Measurements from ENCODE around the gene WEE1.
"Not testable (repeated sequence)": the region's sequence is repeated elsewhere in the genome, so short reads cannot be mapped to it uniquely, and the experiment has no call there.

WEE1 gene

GRCh38 chr11:9600644-9601036 lies 27.2 kb downstream of the WEE1 start:
- no peak for DNase-seq

DNA sequence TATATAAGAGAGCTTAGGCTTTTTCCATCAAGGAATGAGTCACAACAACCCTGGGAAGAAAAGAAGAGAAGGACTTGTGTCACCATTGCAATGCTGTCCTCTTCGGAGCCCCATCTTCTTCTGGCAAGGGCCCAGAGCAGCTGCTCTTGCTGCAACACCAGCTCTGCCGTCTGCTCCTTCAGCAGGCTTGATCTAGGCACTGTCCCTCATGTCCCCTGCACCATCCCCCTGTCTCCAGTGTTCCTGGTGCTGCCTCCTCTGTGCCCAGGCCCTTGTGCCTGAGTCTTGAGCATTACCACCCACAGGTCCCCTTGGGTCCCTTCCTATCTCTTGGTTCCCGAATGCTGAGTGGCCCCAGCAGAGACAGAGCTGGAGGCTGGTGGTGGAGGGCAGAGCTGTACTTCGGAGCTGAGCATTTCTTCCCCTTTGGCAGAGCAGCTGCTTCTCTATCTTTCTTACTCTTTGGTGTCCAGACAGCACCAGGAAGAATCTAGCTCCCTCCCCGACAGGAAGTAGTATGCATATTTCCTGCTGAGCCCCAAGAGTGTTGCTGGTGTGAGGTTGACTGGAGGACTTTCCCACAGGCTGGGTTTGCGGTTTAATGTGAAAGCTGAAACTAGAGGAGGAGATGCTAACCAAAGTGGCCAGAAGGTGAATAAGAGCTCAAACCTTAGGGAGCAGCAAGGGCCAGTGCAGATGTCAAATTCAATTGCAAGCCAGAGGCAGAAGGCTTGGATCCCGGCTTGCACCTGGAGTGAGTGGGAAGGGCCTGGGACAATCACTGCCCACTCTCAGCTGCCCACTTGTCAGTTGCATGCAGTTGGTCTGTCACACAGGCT lies 27.8 kb downstream of the WEE1 start:
- DNase-seq: peak; percentile 76

GRCh38 chr11:9601876-9602199 lies 28.4 kb downstream of the WEE1 start:
- no peak for DNase-seq

- DNase-seq: not testable (repeated sequence)
These were observed 29.7 kb downstream of the WEE1 start for GRCh38 chr11:9603214-9603613.

- DNase-seq: no peak
These were observed 30.7 kb downstream of the WEE1 start for GRCh38 chr11:9604134-9604533.

DNA sequence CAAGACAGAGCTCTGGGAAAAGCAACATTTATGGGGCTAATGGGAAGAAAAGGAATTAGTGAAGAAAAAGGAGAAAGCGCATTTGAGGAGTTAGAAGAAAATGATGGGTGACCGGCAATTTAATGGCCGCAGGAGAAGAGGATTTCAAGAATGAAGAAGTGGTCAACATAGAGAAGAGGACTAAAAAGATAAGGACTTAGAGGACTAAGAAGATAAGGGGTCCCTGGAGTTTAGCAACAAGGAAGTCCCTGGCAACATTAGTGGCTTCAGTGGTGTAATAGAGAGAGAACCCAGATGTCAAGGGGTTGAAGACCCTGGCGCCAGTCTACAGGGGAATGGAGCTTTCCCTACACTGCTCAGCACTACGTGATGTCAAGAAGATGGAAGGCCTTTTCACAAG lies 32.3 kb downstream of the WEE1 start:
- no peak for DNase-seq

DNA sequence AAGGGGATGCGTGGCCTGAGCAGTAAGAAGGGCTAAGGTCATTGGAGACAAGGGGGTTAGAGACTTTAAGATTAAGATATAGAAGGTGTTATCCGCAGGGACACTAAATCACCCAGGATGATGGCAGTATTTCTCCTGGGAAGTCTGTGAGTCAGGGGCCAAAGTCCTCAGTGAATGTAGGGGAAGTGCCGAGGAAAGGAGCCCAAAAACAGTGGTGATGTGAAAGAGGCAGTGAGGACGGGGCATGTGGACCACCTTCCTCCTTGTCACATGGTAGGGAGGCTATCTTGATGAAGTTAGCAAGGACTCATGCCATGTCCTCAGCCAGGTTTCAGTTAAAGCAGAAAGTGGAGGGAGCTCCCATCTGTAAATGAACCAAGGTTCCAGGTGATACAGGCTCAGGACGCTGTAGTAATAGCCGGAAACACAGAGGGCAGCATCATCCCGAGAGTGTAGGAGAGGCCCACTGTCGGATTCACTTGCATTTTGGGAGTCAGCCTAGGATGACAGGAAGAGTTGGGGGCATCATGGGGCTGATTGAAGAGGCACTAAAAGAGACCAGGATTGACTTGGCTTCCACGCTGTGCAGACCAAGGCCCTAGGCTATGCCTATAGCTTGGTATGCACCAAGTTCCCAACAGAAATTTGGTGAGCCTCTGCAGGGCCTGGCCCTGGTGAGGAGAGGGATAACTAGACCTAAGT lies 33.5 kb downstream of the WEE1 start:
- DNase-seq: no peak

DNA sequence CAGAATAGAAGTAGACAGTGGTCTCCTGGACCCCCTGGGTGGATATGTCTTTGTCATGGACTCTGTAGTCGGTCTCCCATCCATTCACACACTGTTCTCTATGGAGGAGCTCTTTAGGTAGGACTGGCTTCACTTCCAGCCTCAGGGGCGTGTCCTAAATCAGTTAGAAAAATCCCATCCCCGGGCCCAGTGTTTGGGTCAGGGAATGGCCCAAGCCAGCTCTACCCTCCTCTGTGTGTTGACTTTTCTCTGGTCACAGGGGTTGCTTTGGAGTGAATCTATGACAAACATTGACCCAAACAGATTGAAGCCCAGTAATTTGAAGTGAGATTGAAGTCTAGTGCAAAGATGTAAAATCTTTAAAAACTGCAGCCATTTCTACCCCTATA lies 34.0 kb downstream of the WEE1 start:
- DNase-seq: no peak

DNA sequence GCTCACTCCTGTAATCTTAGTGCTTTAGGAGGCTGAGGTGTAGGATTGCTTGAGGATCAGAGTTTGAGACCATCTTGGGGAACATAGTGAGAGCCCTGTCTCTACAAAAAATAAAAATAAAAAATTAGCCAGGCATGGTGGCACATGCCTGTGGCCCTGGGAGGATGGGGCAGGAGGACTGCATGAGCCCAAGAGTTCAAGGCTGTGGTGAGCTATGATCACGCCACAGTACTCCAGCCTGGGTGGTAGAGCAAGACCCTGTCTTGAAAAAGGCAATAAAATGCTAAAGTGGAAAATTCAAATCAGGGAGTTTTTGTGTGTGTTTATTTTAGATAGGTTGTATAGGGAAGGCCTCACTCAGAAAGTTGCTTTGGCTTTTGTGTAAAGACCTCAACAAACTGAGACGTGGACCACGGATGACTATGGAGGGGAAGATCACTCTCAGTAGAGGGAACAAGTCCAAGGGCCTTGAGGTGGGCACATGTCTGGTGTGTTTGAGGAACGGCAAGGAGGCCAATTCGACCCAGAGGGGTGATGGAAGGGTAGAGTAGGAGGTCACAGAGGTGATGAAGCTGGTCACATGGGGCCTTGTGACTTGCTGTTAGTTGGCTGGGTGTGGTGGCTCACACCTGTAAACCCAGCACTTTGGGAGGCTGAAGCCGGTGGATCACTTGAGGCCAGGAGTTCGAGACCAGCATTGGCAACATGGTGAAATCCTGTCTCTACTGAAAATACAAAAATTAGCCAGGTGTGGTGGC lies 35.7 kb downstream of the WEE1 start:
- DNase-seq: no peak

DNA sequence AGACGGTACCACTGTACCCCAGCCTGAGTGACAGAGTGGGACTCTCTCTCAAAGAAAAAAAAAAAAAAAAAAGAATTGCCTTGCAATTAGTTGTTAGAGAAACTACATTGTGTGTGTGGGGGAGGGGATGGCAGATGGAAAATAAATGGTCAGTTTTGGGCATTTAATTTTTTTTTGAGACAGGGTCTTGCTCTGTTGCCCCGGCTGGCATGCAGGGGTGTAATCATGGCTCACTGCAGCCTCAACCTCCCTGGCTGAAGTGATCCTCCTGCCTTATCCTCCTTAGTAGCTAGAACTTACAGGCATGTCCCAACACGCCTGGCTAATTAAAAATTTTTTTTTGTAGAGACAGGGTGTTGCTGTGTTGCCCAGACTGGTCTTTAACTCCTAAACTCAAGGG lies 36.4 kb downstream of the WEE1 start:
- DNase-seq: no peak

GRCh38 chr11:9613118-9613829 lies 39.8 kb downstream of the WEE1 start:
- peak; percentile 95 for DNase-seq

- peak; percentile 95 for DNase-seq
These were observed 40.6 kb downstream of the WEE1 start for GRCh38 chr11:9613830-9614762.

GRCh38 chr11:9615031-9615451 lies 41.6 kb downstream of the WEE1 start:
- no peak for DNase-seq

- no peak for DNase-seq
These were observed 42.7 kb downstream of the WEE1 start for GRCh38 chr11:9616042-9616675.

- DNase-seq: no peak
These were observed 43.4 kb downstream of the WEE1 start for GRCh38 chr11:9616858-9617257.

DNA sequence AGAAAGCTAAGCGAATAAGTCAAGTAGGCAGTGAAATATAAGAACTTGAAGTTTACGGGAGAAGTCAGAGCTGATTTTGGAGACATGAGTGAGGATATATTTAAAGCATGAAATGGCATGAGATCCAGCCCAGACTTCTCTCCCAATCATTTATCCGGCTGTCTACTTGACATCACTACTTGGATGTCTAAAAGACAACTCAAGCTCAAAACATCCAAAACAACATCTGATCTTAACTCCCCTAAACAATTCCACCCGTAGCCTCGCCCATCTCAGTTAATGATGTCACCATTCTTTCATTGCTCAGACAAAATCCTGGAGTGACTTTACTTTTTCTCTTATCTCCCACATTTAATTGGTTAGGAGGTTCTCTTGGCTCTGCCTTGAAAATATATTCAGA lies 44.5 kb downstream of the WEE1 start:
- DNase-seq: no peak

DNA sequence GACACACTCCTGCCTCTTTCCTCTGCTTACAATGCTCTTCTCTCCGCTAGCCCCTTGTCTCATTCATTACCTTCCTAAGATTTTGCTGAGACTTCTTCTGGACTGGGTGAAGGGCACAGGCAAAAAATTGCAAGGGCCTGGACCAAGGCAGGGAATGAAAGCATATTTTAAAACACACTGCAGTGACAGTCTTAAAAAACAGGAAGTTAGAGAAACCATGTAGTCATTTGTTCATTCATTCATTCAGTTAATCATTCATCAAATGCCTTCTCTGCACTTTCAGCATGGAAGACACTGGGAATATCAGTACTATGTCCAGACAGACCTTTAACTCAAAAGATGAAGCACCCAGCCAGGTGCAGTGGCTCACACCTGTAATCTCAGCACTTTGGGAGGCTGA lies 45.5 kb downstream of the WEE1 start:
- no peak for DNase-seq

GRCh38 chr11:9619971-9620370 lies 46.5 kb downstream of the WEE1 start:
- DNase-seq: no peak

GRCh38 chr11:9622353-9622752 lies 48.9 kb downstream of the WEE1 start:
- not testable (repeated sequence) for DNase-seq

DNA sequence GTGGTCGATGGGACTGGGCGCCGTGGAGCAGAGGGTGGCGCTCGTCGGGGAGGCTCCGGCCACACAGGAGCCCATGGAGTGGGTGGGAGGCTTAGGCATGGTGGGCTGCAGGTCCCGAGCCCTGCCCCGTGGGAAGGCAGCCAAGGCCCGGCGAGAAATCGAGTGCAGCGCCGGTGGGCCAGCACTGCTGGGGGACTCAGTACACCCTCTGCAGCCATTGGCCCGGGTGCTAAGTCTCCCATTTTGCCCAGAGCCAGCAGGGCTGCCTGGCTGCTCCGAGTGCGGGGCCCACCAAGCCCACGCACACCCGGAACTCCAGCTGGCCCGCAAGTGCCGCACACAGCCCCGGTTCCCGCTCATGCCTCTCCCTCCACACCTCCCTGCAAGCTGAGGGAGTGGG lies 49.6 kb downstream of the WEE1 start:
- not testable (repeated sequence) for DNase-seq

GRCh38 chr11:9624448-9624847 lies 51.0 kb downstream of the WEE1 start:
- DNase-seq: no peak

GRCh38 chr11:9625162-9625561 lies 51.7 kb downstream of the WEE1 start:
- no peak for DNase-seq

Data from activated CD8-positive, alpha-beta memory T cell treated with anti-CD3 and anti-CD28 coated beads for 24 hours (primary cell).